Adrenal gland (tissue), 5 donors: ENCODE measurements around the gene TMEM108.

Experiments
- POLR2A ChIP-seq, 2 donors: fragments of 450-650 bp; IDR thresholded peaks; one replicate each; pipeline ENCODE4 v1.6.1; 2017; ENCODE audit warnings: antibody characterized with exemption in 2 of 2, mild to moderate bottlenecking in 2 of 2, moderate library complexity in 1 of 2
- TF ChIP-seq, protein P1 (sequence below), 6 experiments: fragments of 450-650 bp in 4 of 6; fragments of 200-600 bp in 2 of 6; sonication (generic) in 1 of 6; IDR thresholded peaks; 1 replicate in 5 of 6; 2 replicates in 1 of 6; pipeline versions ENCODE4 v1.5.1 to v1.8.0; 2016 to 2021; ENCODE audit warnings: antibody characterized with exemption in 6 of 6, mild to moderate bottlenecking in 2 of 6, moderate library complexity in 1 of 6
- donor health status: DM: no; HTN: no; CAD: no.

DNA sequence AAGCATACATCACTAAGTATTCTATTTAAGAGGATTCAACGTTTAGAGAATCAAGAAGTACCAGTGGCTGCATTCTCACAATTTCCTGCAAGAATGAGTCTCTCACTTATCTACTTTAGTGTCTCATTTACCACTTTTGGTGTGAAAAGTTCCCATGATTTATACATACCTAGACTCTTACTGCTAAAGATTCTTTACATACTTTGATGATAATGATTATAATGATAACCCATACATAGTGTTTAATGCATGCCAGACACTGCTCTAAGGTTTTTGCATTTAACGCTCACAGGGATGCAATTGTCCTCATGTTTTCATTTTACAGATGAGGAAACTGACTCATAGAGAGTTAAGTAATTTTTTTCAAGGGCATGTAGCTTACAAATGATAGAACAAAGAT, 133.6 kb downstream of the TMEM108 start:
- TF ChIP-seq POLR2A (IDR thresholded peaks at IDR 0.05): no peak
- TF ChIP-seq, protein P1, sequence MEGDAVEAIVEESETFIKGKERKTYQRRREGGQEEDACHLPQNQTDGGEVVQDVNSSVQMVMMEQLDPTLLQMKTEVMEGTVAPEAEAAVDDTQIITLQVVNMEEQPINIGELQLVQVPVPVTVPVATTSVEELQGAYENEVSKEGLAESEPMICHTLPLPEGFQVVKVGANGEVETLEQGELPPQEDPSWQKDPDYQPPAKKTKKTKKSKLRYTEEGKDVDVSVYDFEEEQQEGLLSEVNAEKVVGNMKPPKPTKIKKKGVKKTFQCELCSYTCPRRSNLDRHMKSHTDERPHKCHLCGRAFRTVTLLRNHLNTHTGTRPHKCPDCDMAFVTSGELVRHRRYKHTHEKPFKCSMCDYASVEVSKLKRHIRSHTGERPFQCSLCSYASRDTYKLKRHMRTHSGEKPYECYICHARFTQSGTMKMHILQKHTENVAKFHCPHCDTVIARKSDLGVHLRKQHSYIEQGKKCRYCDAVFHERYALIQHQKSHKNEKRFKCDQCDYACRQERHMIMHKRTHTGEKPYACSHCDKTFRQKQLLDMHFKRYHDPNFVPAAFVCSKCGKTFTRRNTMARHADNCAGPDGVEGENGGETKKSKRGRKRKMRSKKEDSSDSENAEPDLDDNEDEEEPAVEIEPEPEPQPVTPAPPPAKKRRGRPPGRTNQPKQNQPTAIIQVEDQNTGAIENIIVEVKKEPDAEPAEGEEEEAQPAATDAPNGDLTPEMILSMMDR (IDR thresholded peaks at IDR 0.05): no peak
